MM.1S (cell line): ENCODE results near the gene CDK5RAP3.

Source experiments
- DNase-seq: peaks from one replicate; pipeline ENCODE4 v3.0.0-alpha.2; 2015
- H2AFZ ChIP-seq: fragments of 300-600 bp; sonication (generic); 2 replicates; pipeline ENCODE4 v1.6.0; 2016; ENCODE audit warnings: antibody characterized with exemption, low read length
- H3F3A ChIP-seq: fragments of 300-600 bp; sonication (generic); 2 replicates; pipeline ENCODE4 v1.6.1; 2016; ENCODE audit warnings: mild to moderate bottlenecking, antibody characterized with exemption, low read length, moderate library complexity, mixed read lengths; ENCODE audit not compliant: insufficient read depth
- H3K27ac ChIP-seq: fragments of 300-600 bp; sonication (generic); 2 replicates; pipeline ENCODE4 v1.5.1; 2016; ENCODE audit warnings: mild to moderate bottlenecking, low read length
- H3K27me3 ChIP-seq: fragments of 300-600 bp; sonication (generic); replicated peaks from 2 replicates; pipeline ENCODE4 v1.6.0; 2016; ENCODE audit warnings: low read length; ENCODE audit not compliant: insufficient read depth
- H3K36me3 ChIP-seq: fragments of 300-600 bp; sonication (generic); replicated peaks from 2 replicates; pipeline ENCODE4 v1.6.1; 2016; ENCODE audit warnings: mild to moderate bottlenecking, low read length, mixed read lengths; ENCODE audit not compliant: insufficient read depth
- H3K4me1 ChIP-seq: fragments of 300-600 bp; sonication (generic); 2 replicates; pipeline ENCODE4 v1.6.1; 2016; ENCODE audit warnings: low read length, mixed read lengths
- H3K4me2 ChIP-seq: fragments of 300-600 bp; sonication (generic); 2 replicates; pipeline ENCODE4 v1.6.0; 2016; ENCODE audit warnings: low read depth, low read length
- H3K4me3 ChIP-seq: fragments of 300-600 bp; sonication (generic); 2 replicates; pipeline ENCODE4 v1.5.1; 2016; ENCODE audit warnings: low read length, mixed read lengths
- H3K79me2 ChIP-seq: fragments of 300-600 bp; sonication (generic); 2 replicates; pipeline ENCODE4 v1.6.1; 2016; ENCODE audit warnings: mixed run types, low read length, mixed read lengths
- H3K9ac ChIP-seq: fragments of 300-600 bp; sonication (generic); 2 replicates; pipeline ENCODE4 v1.6.1; 2016; ENCODE audit warnings: low read length, mixed read lengths
- H3K9me2 ChIP-seq: fragments of 300-600 bp; sonication (generic); replicated peaks from 2 replicates; pipeline ENCODE4 v1.6.1; 2016; ENCODE audit warnings: mild to moderate bottlenecking, low read length, mixed read lengths; ENCODE audit not compliant: insufficient read depth
- H3K9me3 ChIP-seq: fragments of 300-600 bp; sonication (generic); replicated peaks from 2 replicates; pipeline ENCODE4 v1.6.1; 2016; ENCODE audit warnings: mild to moderate bottlenecking, low read length, mixed read lengths; ENCODE audit not compliant: insufficient read depth
- H4K20me1 ChIP-seq: fragments of 300-600 bp; sonication (generic); 2 replicates; pipeline ENCODE4 v1.6.1; 2016; ENCODE audit warnings: mild to moderate bottlenecking, low read length, moderate library complexity, mixed read lengths; ENCODE audit not compliant: insufficient read depth
- CTCF ChIP-seq: fragments of 300-600 bp; sonication (generic); IDR thresholded peaks from 2 replicates; pipeline ENCODE4 v1.5.1; 2016; ENCODE audit warnings: antibody characterized with exemption, low read length, mixed read lengths
- EZH2 ChIP-seq: fragments of 300-600 bp; sonication (generic); optimal IDR thresholded peaks from 2 replicates; pipeline ENCODE3; 2017; ENCODE audit warnings: low read depth, mild to moderate bottlenecking, antibody characterized with exemption, low read length, mixed read lengths
- EZH2phosphoT487 ChIP-seq: fragments of 300-600 bp; sonication (generic); IDR thresholded peaks from 2 replicates; pipeline ENCODE4 v1.6.1; 2018; ENCODE audit warnings: antibody characterized with exemption, low read length

Gene CDK5RAP3

GRCh38 chr17:48011405-48012150, 40.7 kb downstream of the CDK5RAP3 start:
- Histone ChIP-seq H3K27ac (no peak overlapping the region), H3K79me2 (no peaks in the 10 kb centered on the region), H3K9me2 (no peaks in the 10 kb centered on the region), H3K9ac (peak overlapping the region; percentile 30; the same call in 1 of the 2 replicates), H2AFZ (peak overlapping the region; percentile 75), H3K9me3 (no peaks in the 10 kb centered on the region), H3K4me2 (peak overlapping the region; percentile 99), H3F3A (no peaks in the 10 kb centered on the region), H3K27me3 (peaks cover 5% of the 10 kb centered on the region; the same call in 1 of the 2 replicates), H4K20me1 (no peaks in the 10 kb centered on the region), H3K36me3 (no peaks in the 10 kb centered on the region), H3K4me3 (peak overlapping the region; percentile 67), H3K4me1 (peaks cover 9% of the 10 kb centered on the region)
- TF ChIP-seq CTCF (peak; percentile 82), EZH2phosphoT487 (no peak), EZH2 (no peak)
- peak; percentile 70 for DNase-seq

- H3K27me3 ChIP-seq, result peaks cover 5% of the 10 kb centered on the region; the same call in 1 of the 2 replicates
- H2AFZ ChIP-seq, result peak overlapping the region; percentile 75
- peaks cover 9% of the 10 kb centered on the region for H3K4me1 ChIP-seq
- no peaks in the 10 kb centered on the region for H3K36me3 ChIP-seq
- no peaks in the 10 kb centered on the region for H3K79me2 ChIP-seq
- TF ChIP-seq EZH2phosphoT487, result no peak
- no peak for TF ChIP-seq EZH2
- TF ChIP-seq CTCF, result no peak
- H3K4me2 ChIP-seq, result peak overlapping the region; percentile 99
- peak overlapping the region; percentile 67 for H3K4me3 ChIP-seq
- H3K9ac ChIP-seq, result no peak overlapping the region; the same call in 1 of the 2 replicates
- peak; percentile 85 for DNase-seq
- no peak overlapping the region for H3K27ac ChIP-seq
- H4K20me1 ChIP-seq, result no peaks in the 10 kb centered on the region
- no peaks in the 10 kb centered on the region for H3K9me3 ChIP-seq
- H3F3A ChIP-seq, result peaks cover under 1% of the 10 kb centered on the region
- H3K9me2 ChIP-seq, result no peaks in the 10 kb centered on the region
Measured at GRCh38 chr17:48012151-48012520, 41.2 kb downstream of the CDK5RAP3 start.

- no peaks in the 10 kb centered on the region for H3K9me2 ChIP-seq
- H3K27ac ChIP-seq, result no peak overlapping the region
- no peaks in the 10 kb centered on the region for H3K9me3 ChIP-seq
- peaks cover 5% of the 10 kb centered on the region; the same call in 1 of the 2 replicates for H3K27me3 ChIP-seq
- H3K4me3 ChIP-seq, result no peak overlapping the region
- TF ChIP-seq EZH2 (no peak), CTCF (no peak)
- H3F3A ChIP-seq, result peaks cover 6% of the 10 kb centered on the region
- DNase-seq, result no peak
- no peaks in the 10 kb centered on the region for H4K20me1 ChIP-seq
- H3K36me3 ChIP-seq, result no peaks in the 10 kb centered on the region
- H3K4me1 ChIP-seq, result peaks cover 9% of the 10 kb centered on the region
- no peak overlapping the region for H3K9ac ChIP-seq
- no peaks in the 10 kb centered on the region for H3K79me2 ChIP-seq
- H2AFZ ChIP-seq, result no peak overlapping the region
- H3K4me2 ChIP-seq, result peak overlapping the region; percentile 33; the same call in 1 of the 2 replicates
Measured at GRCh38 chr17:48012654-48013053, 41.7 kb downstream of the CDK5RAP3 start.
